Hepatocyte (in vitro differentiated cells): ENCODE data around the gene UNKL. TPM values are rescaled to one million over a fixed set of nuclear protein-coding genes. Genes with fewer than 3 reads are reported as not detected.

Experiments used
- DNase-seq: peaks from one replicate; pipeline ENCODE4 v3.0.0-alpha.2; 2016; ENCODE audit warnings: low spot score
- H2AFZ ChIP-seq: fragments of 200-600 bp; sonication (generic); 2 replicates; pipeline ENCODE4 v1.6.0; 2016; ENCODE audit warnings: antibody characterized with exemption, mild to moderate bottlenecking
- H3K27ac ChIP-seq: fragments of 200-600 bp; sonication (generic); 2 replicates; pipeline ENCODE4 v1.5.1; 2016; ENCODE audit warnings: mild to moderate bottlenecking
- H3K27me3 ChIP-seq: fragments of 200-600 bp; sonication (generic); 2 replicates; pipeline ENCODE4 v1.6.1; 2016
- H3K36me3 ChIP-seq: fragments of 200-600 bp; sonication (generic); replicated peaks from 2 replicates; pipeline ENCODE4 v1.5.1; 2016; ENCODE audit warnings: low read depth; ENCODE audit not compliant: insufficient read depth
- H3K4me1 ChIP-seq: fragments of 200-600 bp; sonication (generic); 2 replicates; pipeline ENCODE4 v1.5.1; 2016; ENCODE audit warnings: mild to moderate bottlenecking, moderate library complexity; ENCODE audit not compliant: insufficient read depth
- H3K4me2 ChIP-seq: fragments of 200-600 bp; sonication (generic); 2 replicates; pipeline ENCODE4 v1.6.0; 2016
- H3K4me3 ChIP-seq: fragments of 200-600 bp; sonication (generic); 2 replicates; pipeline ENCODE4 v1.5.1; 2016; ENCODE audit warnings: mild to moderate bottlenecking
- H3K79me2 ChIP-seq: fragments of 200-600 bp; sonication (generic); 2 replicates; pipeline ENCODE4 v1.6.0; 2017; ENCODE audit warnings: mild to moderate bottlenecking
- H3K9me2 ChIP-seq: fragments of 200-600 bp; sonication (generic); replicated peaks from 2 replicates; pipeline ENCODE4 v1.6.0; 2017; ENCODE audit warnings: mild to moderate bottlenecking; ENCODE audit not compliant: insufficient read depth
- H3K9me3 ChIP-seq: fragments of 200-600 bp; sonication (generic); 2 replicates; pipeline ENCODE4 v1.5.1; 2016; ENCODE audit warnings: low read depth, mild to moderate bottlenecking
- H4K20me1 ChIP-seq: fragments of 200-600 bp; sonication (generic); 2 replicates; pipeline ENCODE4 v1.6.0; 2016; ENCODE audit warnings: mild to moderate bottlenecking; ENCODE audit not compliant: insufficient read depth, poor library complexity, severe bottlenecking
- CTCF ChIP-seq: fragments of 200-600 bp; sonication (generic); IDR thresholded peaks from 2 replicates; pipeline ENCODE4 v1.5.1; 2016; ENCODE audit warnings: antibody characterized with exemption, mild to moderate bottlenecking; ENCODE audit not compliant: poor library complexity
- EZH2 ChIP-seq: fragments of 200-600 bp; sonication (generic); IDR thresholded peaks from 2 replicates; pipeline ENCODE4 v1.6.1; 2016; ENCODE audit warnings: antibody characterized with exemption, mild to moderate bottlenecking, borderline replicate concordance
- EZH2phosphoT487 ChIP-seq: fragments of 200-600 bp; sonication (generic); IDR thresholded peaks from one replicate; pipeline ENCODE4 v1.6.1; 2018; ENCODE audit warnings: antibody characterized with exemption, mild to moderate bottlenecking, low read depth, moderate library complexity; ENCODE audit not compliant: unreplicated experiment, severe bottlenecking
- WGBS: methylation state at CpG from one replicate; pipeline ENCODE4 v1.1.6; 2016; ENCODE audit warnings: low lambda C conversion rate; ENCODE audit errors: missing lambda C conversion rate; 5-methylcytosine and 5-hydroxymethylcytosine counted together
- polyA plus RNA-seq: library from polyadenylated mRNA; unstranded; fragments of >200 nt; fragmentation: Nextera tagmentation; extraction: Ambion mirVana; gene quantifications from 2 replicates; pipeline ENCODE4 v1.2.1, GENCODE V29; 2016
- total RNA-seq: library from RNA; depleted of rRNA; stranded (reverse); fragments of >200 nt; gene quantifications from 2 replicates; pipeline ENCODE4 v1.2.3, GENCODE V29; 2014

Gene UNKL
- total and polyA plus RNA-seq, 2 experiments from 2014 or later, result 8.5 to 10.3 TPM

DNA sequence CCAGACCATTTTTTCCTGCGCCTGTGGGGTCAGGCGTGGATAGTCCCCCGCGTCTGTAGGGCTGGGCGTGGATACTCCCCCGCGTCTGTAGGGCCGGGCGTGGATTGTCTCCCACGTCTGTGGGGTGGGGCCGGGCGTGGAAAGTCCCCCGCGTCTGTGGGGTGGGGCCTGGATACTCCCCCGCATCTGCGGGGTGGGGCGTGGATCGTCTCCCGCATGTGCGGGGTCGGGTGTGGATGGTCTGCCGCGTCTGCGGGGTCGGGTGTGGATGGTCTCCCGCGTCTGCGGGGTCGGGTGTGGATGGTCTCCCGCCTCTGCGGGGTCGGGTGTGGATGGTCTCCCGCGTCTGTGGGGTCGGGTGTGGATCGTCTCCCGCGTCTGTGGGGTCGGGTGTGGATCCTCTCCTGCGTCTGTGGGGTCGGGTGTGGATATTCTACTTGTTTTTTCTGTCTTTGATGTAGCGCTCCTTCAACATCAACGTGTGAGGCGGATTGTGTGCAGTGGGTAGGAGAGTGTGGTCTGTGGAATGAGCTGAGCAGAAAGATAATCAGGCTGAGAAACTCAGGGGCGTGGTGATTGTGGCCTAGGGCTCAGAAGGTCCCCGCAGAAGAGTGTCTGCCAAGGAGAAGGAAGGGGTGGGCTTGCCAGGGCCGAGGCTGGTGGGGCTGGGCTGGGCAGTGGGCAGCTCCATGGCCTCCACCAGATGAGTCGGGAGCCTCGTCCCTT, 59.5 kb downstream of the UNKL start:
- Histone ChIP-seq H3K27me3 (no peaks in the 10 kb centered on the region), H3K9me2 (no peaks in the 10 kb centered on the region), H3K4me1 (peaks cover 3% of the 10 kb centered on the region), H4K20me1 (peaks cover 18% of the 10 kb centered on the region), H3K9me3 (no peaks in the 10 kb centered on the region), H3K27ac (no peak overlapping the region), H3K4me2 (no peak overlapping the region), H3K36me3 (no peaks in the 10 kb centered on the region), H3K4me3 (no peak overlapping the region), H2AFZ (no peak overlapping the region), H3K79me2 (peaks cover 81% of the 10 kb centered on the region)
- no peak for DNase-seq
- TF ChIP-seq EZH2phosphoT487, result no peak
- TF ChIP-seq CTCF, result no peak
- no peak for TF ChIP-seq EZH2
- WGBS, result 97% methylated on average over 30 of the region's 49 CpGs

DNA sequence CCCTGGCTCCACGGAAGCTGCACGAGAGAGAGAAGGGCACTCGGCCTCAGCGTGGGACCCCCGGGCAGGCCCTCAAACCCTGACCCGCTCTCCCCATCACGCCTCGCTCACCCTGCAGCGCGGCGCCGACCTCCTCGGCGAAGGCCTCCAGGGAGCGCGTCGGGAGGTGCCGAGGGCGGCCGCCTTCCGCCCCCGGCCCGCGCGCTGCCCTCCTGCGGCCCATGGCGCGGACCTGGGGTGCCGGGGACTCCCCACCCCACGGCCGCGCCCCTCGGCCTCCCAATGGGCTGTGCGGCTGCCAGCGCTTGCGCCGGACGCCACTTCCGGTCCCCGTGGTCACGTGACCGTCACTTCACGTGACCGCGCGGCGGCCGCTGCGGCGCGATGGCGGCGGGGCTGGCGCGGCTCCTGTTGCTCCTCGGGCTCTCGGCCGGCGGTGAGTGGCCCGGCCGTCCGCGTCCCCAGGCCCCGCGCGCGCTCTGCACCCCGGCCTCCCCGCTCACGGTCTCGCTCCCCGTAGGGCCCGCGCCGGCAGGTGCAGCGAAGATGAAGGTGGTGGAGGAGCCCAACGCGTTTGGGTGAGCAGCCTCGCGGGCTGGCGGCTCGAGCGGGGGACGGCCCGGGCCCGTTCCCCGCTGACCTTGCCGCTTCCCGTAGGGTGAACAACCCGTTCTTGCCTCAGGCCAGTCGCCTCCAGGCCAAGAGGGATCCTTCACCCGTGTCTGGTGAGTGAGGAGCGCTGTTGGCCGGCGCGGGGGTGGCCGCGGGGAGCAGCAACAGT, 62.7 kb downstream of the UNKL start, which contains the start of the genes GNPTG and TSR3:
GNPTG (plus strand) TSS at position 350 of the 781 bp plus-strand sequence; CDS start at position 385, 35 bp downstream.
TSR3 (minus strand) TSS at position 297 of the 781 bp plus-strand sequence; CDS start at position 223, 74 bp downstream.
- WGBS, result 1% methylated on average over 73 of the region's 98 CpGs

DNA sequence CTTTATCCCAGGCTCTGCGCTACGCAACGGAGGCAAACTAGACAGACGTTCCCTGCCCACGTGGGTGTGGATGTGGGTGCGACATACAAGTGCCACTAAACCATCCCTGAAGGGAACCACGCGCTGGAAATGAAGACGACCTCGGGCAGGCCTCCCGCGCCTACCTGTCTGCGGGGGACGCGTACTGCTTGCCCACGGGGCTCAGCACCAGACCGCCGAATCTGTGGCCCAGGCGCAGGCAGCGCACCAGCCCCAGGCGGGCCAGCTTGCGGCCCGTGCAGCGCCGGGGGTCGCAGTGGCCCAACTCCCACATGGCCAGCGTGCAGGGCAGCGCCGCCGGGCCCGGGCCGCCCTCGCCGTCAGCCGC, 63.3 kb downstream of the UNKL start:
- Histone ChIP-seq H4K20me1 (peaks cover 15% of the 10 kb centered on the region), H2AFZ (peak overlapping the region; percentile 89), H3K79me2 (peaks cover 57% of the 10 kb centered on the region), H3K4me2 (peak overlapping the region; percentile 97), H3K27ac (no peak overlapping the region), H3K9me3 (no peaks in the 10 kb centered on the region), H3K4me3 (peak overlapping the region; percentile 93), H3K27me3 (no peaks in the 10 kb centered on the region), H3K9me2 (no peaks in the 10 kb centered on the region), H3K4me1 (peaks cover 3% of the 10 kb centered on the region), H3K36me3 (no peaks in the 10 kb centered on the region)
- TF ChIP-seq EZH2 (no peak), EZH2phosphoT487 (no peak), CTCF (no peak)
- WGBS, result 2% methylated on average over 24 of the region's 35 CpGs
- DNase-seq, result no peak

More for the DNA sequence above, 62.7 kb downstream of the UNKL start, which contains the start of the genes GNPTG and TSR3:
- H2AFZ ChIP-seq, result peak within 1 kb of the TSS; percentile 89
- H3K36me3 ChIP-seq, result no peaks in the 10 kb centered on the region
- no peak within 1 kb of the TSS for H3K27ac ChIP-seq
- H3K9me3 ChIP-seq, result no peaks in the 10 kb centered on the region
- DNase-seq, result peak; percentile 95
- H3K4me1 ChIP-seq, result peaks cover 3% of the 10 kb centered on the region
- no peaks in the 10 kb centered on the region for H3K9me2 ChIP-seq
- TF ChIP-seq EZH2phosphoT487 (no peak), EZH2 (no peak), CTCF (no peak)
- H3K4me2 ChIP-seq, result peak within 1 kb of the TSS; percentile 97
- peaks cover 15% of the 10 kb centered on the region for H4K20me1 ChIP-seq
- H3K4me3 ChIP-seq, result peak within 1 kb of the TSS; percentile 93
- H3K27me3 ChIP-seq, result no peaks in the 10 kb centered on the region
- H3K79me2 ChIP-seq, result peaks cover 59% of the 10 kb centered on the region
